Measurements from ENCODE around the gene COBL. TPM values are rescaled to one million over a fixed set of nuclear protein-coding genes. Genes with fewer than 3 reads are reported as not detected.

Gene COBL
- total and polyA plus RNA-seq, 2 of the 8 experiments (the other 6 are each of a cell fraction or from before 2014, with no cell fraction given) = 13.8 to 40.4 TPM

GRCh38 chr7:51031791-51032515, 284.7 kb downstream of the COBL start:
- Histone ChIP-seq H3K4ac (replicated peaks; ENCODE audit: insufficient read length, low read depth, low read length) (no peak overlapping the region), H3K4me2 (ENCODE audit: insufficient read depth in 1 of 2, low read depth in 2 of 2, low read length in 2 of 2) (no peak overlapping the region), H3K79me1 (ENCODE audit: low read depth, low read length) (no peaks in the 10 kb centered on the region), H4K8ac (ENCODE audit: extremely low read depth, insufficient read depth, low read length) (no peak overlapping the region; the same call in 1 of the 2 replicates), H3K79me2 (ENCODE audit: control insufficient read depth in 1 of 2, insufficient read depth in 2 of 2, low read length in 2 of 2) (no peaks in the 10 kb centered on the region), H4K20me1 (replicated peaks in 1 of 2; ENCODE audit: control insufficient read depth in 1 of 2, insufficient read depth in 2 of 2, low read length in 2 of 2) (no peaks in the 10 kb centered on the region), H4K5ac (ENCODE audit: insufficient read length, low read depth, low read length) (no peak overlapping the region), H3K27me3 (replicated peaks in 1 of 4; ENCODE audit: control insufficient read depth in 3 of 4, extremely low read depth in 1 of 4, insufficient read depth in 3 of 4, low read length in 3 of 4) (no peaks in the 10 kb centered on the region), H3K4me3 (ENCODE audit: extremely low read depth in 1 of 4, insufficient read depth in 2 of 4, low read depth in 3 of 4, low read length in 4 of 4) (no peak overlapping the region), H3K4me1 (replicated peaks in 1 of 4; ENCODE audit: control insufficient read depth in 3 of 4, insufficient read depth in 4 of 4, low read length in 3 of 4) (peaks cover 2 to 9% (median 6%) of the 10 kb centered on the region in 4 experiments; a peak in 6 of 7 replicates), H2BK20ac (ENCODE audit: low read length) (no peak overlapping the region), H4K91ac (replicated peaks; ENCODE audit: insufficient read length, low read length) (no peak overlapping the region), H2BK5ac (ENCODE audit: low read depth, low read length) (no peak overlapping the region), H2BK12ac (ENCODE audit: low read depth, low read length) (no peak overlapping the region), H3K18ac (ENCODE audit: extremely low read depth, low read length) (no peak overlapping the region), H3K23ac (ENCODE audit: insufficient read length) (no peak overlapping the region), H2AK5ac (ENCODE audit: low read depth, low read length) (no peak overlapping the region), H2BK15ac (ENCODE audit: low read length) (no peak overlapping the region), H3K9ac (replicated peaks in 1 of 4; ENCODE audit: extremely low read depth in 1 of 4, low read depth in 3 of 4, low read length in 3 of 4) (no peak overlapping the region), H3K14ac (ENCODE audit: insufficient read length) (no peak overlapping the region), H2BK120ac (replicated peaks; ENCODE audit: low read depth, low read length) (no peak overlapping the region), H2AFZ (ENCODE audit: low read length) (no peak overlapping the region), H3K36me3 (ENCODE audit: control insufficient read depth in 2 of 4, insufficient read depth in 4 of 4, low read length in 3 of 4) (peaks cover 0 to 18% (median 5%) of the 10 kb centered on the region in 4 experiments; a peak in 6 of 8 replicates), H3K23me2 (ENCODE audit: low read depth, low read length) (no peaks in the 10 kb centered on the region), H3K27ac (ENCODE audit: low read depth, low read length) (no peak overlapping the region), H3K9me3 (ENCODE audit: insufficient read depth in 2 of 2, low read depth in 1 of 2, low read length in 1 of 2) (no peaks in the 10 kb centered on the region), H3K56ac (replicated peaks; ENCODE audit: insufficient read length, low read depth, low read length) (no peak overlapping the region)
- CTCF ChIA-PET (ENCODE audit: partially characterized antibody) = interaction anchor here (0.5 to 1.2 kb wide), 5 partner anchors 47 to 529 kb away, joined by 3 to 8 read pairs (median 4); no protein-coding TSS in a partner anchor
- TF ChIP-seq ASH2L (IDR thresholded peaks at IDR 0.05; ENCODE audit: low read length) (no peak), HDAC2 (IDR thresholded peaks at IDR 0.05; ENCODE audit: borderline replicate concordance in 1 of 2, low read depth in 2 of 2, low read length in 2 of 2) (no peak), TCF12 (IDR thresholded peaks at IDR 0.05; ENCODE audit: low read depth, low read length) (no peak), ATF3 (IDR thresholded peaks at IDR 0.05; ENCODE audit: insufficient read depth, low read depth, low read length) (no peak), EZH2 (IDR thresholded peaks at IDR 0.05; ENCODE audit: low read depth, low read length, severe bottlenecking) (no peak)
- no peak for FAIRE-seq
- 90% methylated on average over 8 of the region's 8 CpGs; no CpG with 5 or more reads in 1 of the 2 experiments for WGBS, 2 experiments (ENCODE audit: extremely low coverage in 1 of 2, insufficient coverage in 1 of 2, insufficient read length in 1 of 2, insufficient replicate concordance in 2 of 2, low coverage in 1 of 2, low lambda C conversion rate in 2 of 2, missing lambda C conversion rate in 1 of 2)
- POLR2A ChIA-PET (ENCODE audit: partially characterized antibody) = no interaction called here
- DNase-seq (ENCODE audit: low read depth in 1 of 2, low spot score in 2 of 2) = no peak
